SK-N-SH (cell line): ENCODE data around the gene ZNF747. TPM values are rescaled to one million over a fixed set of nuclear protein-coding genes. Genes with fewer than 3 reads are reported as not detected.

Source experiments
- CTCF ChIA-PET: fragments of 300-600, 350-600 bp; formaldehyde crosslinking; extraction: SDS; loops from one replicate; lab custom pipeline; 2021; lab: Yijun Ruan, JAX
- POLR2A ChIA-PET: fragments of 350-600 bp; sonication (Branson Sonifier 250); formaldehyde crosslinking; extraction: SDS; loops from one replicate; lab custom pipeline; 2020; ENCODE audit warnings: antibody characterized with exemption, inconsistent platforms; lab: Yijun Ruan, JAX
- DNase-seq: peaks from one replicate; pipeline ENCODE4 v3.0.0; 2012
- H2AFZ ChIP-seq: fragments of 200-600 bp; sonication (generic); 2 replicates; pipeline ENCODE4 v1.8.1; 2016; ENCODE audit warnings: antibody characterized with exemption, mild to moderate bottlenecking, low read depth
- H3F3A ChIP-seq: fragments of 200-600 bp; sonication (generic); replicated peaks from 2 replicates; pipeline ENCODE3; 2016; ENCODE audit warnings: antibody characterized with exemption, mild to moderate bottlenecking; ENCODE audit not compliant: insufficient read depth
- H3K27ac ChIP-seq, 2 experiments: fragments of 200-500 bp in 1 of 2; fragments of 200-600 bp in 1 of 2; sonication (Bioruptor generic) in 1 of 2; sonication (generic), shearing (Covaris generic) in 1 of 2; 2 replicates each; pipeline versions ENCODE4 v1.5.1 to v1.6.1; 2014 to 2016; ENCODE audit warnings: low read depth in 2 of 2, inconsistent platforms in 1 of 2, low read length in 1 of 2, mild to moderate bottlenecking in 1 of 2, mixed read lengths in 1 of 2
- H3K27me3 ChIP-seq: fragments of 200-600 bp; sonication (generic), shearing (Covaris generic); 2 replicates; pipeline ENCODE4 v1.6.1; 2016; ENCODE audit warnings: mixed run types; ENCODE audit not compliant: insufficient read depth
- H3K36me3 ChIP-seq, 2 experiments: fragments of 200-500 bp in 1 of 2; fragments of 200-600 bp in 1 of 2; sonication (Bioruptor generic) in 1 of 2; sonication (generic) in 1 of 2; replicated peaks in 1 of 2; 2 replicates each; pipeline versions ENCODE3 to v1.5.1; 2014 to 2016; ENCODE audit warnings: low read length in 1 of 2, mild to moderate bottlenecking in 1 of 2; ENCODE audit not compliant: insufficient read depth in 2 of 2, control insufficient read depth in 1 of 2
- H3K4me1 ChIP-seq, 2 experiments: fragments of 200-500 bp in 1 of 2; fragments of 200-600 bp in 1 of 2; sonication (Bioruptor generic) in 1 of 2; sonication (generic), shearing (Covaris generic) in 1 of 2; 2 replicates each; pipeline versions ENCODE4 v1.5.1 to v1.6.1; 2014 to 2016; ENCODE audit warnings: low read depth in 1 of 2, low read length in 1 of 2, mixed run types in 1 of 2; ENCODE audit not compliant: insufficient read depth in 2 of 2, control insufficient read depth in 1 of 2
- H3K4me2 ChIP-seq: fragments of 200-600 bp; sonication (generic), shearing (Covaris generic); 2 replicates; pipeline ENCODE4 v1.6.1; 2017; ENCODE audit warnings: mixed run types
- H3K4me3 ChIP-seq, 2 experiments: fragments of 200-500 bp in 1 of 2; fragments of 200-600 bp in 1 of 2; sonication (Bioruptor generic) in 1 of 2; sonication (generic), shearing (Covaris generic) in 1 of 2; 2 replicates each; pipeline versions ENCODE4 v1.5.1 to v1.8.1; 2014 to 2016; ENCODE audit warnings: low read depth in 2 of 2, inconsistent platforms in 1 of 2, low read length in 1 of 2, mild to moderate bottlenecking in 1 of 2, mixed read lengths in 1 of 2, moderate library complexity in 1 of 2
- H3K79me2 ChIP-seq: fragments of 200-600 bp; sonication (generic); 2 replicates; pipeline ENCODE4 v1.8.1; 2017; ENCODE audit warnings: mild to moderate bottlenecking; ENCODE audit not compliant: insufficient read depth
- H3K9ac ChIP-seq: fragments of 200-600 bp; sonication (generic); 2 replicates; pipeline ENCODE4 v1.6.1; 2017; ENCODE audit warnings: mixed run types
- H3K9me2 ChIP-seq: fragments of 200-600 bp; sonication (generic); 2 replicates; pipeline ENCODE4 v1.6.1; 2017; ENCODE audit warnings: mixed run types
- H3K9me3 ChIP-seq: fragments of 200-600 bp; sonication (generic); 2 replicates; pipeline ENCODE4 v1.6.1; 2017; ENCODE audit warnings: mixed run types, mild to moderate bottlenecking, moderate library complexity
- H4K20me1 ChIP-seq: fragments of 200-600 bp; sonication (generic); 2 replicates; pipeline ENCODE4 v1.6.1; 2017; ENCODE audit warnings: mild to moderate bottlenecking, mixed run types; ENCODE audit not compliant: insufficient read depth
- FOXJ3 ChIP-seq: sonication (generic); formaldehyde crosslinking; IDR thresholded peaks from 2 replicates; pipeline ENCODE4 v1.5.1; 2020; ENCODE audit warnings: mild to moderate bottlenecking, missing genetic modification reagents
- MXI1 ChIP-seq: IDR thresholded peaks from 2 replicates; pipeline ENCODE4 v1.6.1; 2012; ENCODE audit warnings: mild to moderate bottlenecking, low read depth, low read length, improper control_type of control experiment
- NFIC ChIP-seq: IDR thresholded peaks from 2 replicates; pipeline ENCODE4 v1.4.0; 2012; ENCODE audit warnings: borderline replicate concordance
- RCOR1 ChIP-seq: fragments of 150-350 bp; IDR thresholded peaks from 2 replicates; pipeline ENCODE4 v1.6.1; 2017; ENCODE audit warnings: antibody characterized with exemption, low read length
- TAF1 ChIP-seq: IDR thresholded peaks from 2 replicates; pipeline ENCODE4 v1.6.1; 2012; ENCODE audit warnings: low read depth, mild to moderate bottlenecking, low read length, moderate library complexity, borderline replicate concordance
- YY1 ChIP-seq: IDR thresholded peaks from 2 replicates; pipeline ENCODE4 v1.4.0; 2012; ENCODE audit warnings: low read depth, mild to moderate bottlenecking
- WGBS: methylation state at CpG from one replicate; pipeline ENCODE4 v1.1.6; 2017; ENCODE audit warnings: low lambda C conversion rate; 5-methylcytosine and 5-hydroxymethylcytosine counted together
- polyA plus RNA-seq, 3 experiments: library from polyadenylated mRNA; depleted of rRNA; stranded (reverse); fragments of >200 nt; gene quantifications; 2 replicates each; pipeline ENCODE4 v1.2.3, GENCODE V29; 2012
- TF ChIP-seq, protein P1 (sequence below): IDR thresholded peaks from 2 replicates; pipeline ENCODE4 v1.4.0; 2012; ENCODE audit warnings: low read depth, borderline replicate concordance
- TF ChIP-seq, protein P2 (sequence below): IDR thresholded peaks from 2 replicates; pipeline ENCODE4 v1.4.0; 2012; ENCODE audit warnings: low read depth, borderline replicate concordance
- TF ChIP-seq, protein P3 (sequence below): IDR thresholded peaks from 2 replicates; pipeline ENCODE4 v1.6.1; 2012; ENCODE audit warnings: mild to moderate bottlenecking, low read depth, low read length, moderate library complexity

ZNF747 gene
- polyA plus RNA-seq, 1 of the 3 experiments (the other 2 are of a cell fraction): 5.8 TPM

DNA sequence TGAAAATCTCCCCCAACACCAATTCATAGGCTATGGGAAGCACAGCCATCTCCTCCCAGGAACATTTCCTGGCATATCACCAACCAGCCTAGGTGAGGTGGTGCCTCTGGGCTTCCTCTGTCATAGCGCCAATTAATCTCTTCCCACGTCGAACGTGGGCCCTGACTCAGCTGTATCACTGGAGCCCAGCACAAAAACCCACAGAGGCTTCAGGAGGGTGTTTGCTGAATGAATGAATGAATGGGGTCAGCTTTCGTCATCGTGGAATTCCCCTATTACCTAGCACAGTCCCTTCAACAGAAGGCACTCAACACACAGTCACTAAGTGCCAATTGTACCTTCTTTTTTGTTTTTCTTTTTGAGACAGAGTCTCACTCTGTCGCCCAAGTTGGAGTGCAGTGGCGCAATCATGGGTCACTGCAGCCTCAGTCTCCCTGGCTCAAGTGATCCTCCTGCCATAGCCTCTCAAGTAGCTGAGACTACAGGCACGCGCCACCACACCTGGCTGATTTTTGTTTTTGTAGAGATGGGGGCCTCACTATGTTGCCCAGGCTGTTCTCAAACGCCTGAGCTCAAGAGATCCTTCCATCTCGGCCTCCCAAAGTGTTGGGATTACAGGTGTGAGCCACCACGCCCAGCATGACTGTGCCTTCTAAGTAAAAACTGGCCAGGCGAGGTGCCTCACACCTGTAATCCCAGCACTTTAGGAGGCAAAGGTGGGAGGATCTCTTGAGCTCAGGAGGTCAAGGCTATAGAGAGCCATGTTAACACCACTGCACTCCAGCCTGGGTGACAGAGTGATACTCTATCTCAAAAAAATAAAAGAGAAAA lies 32.7 kb upstream of the ZNF747 start:
- Histone ChIP-seq H3K27ac (no peak overlapping the region), H3K4me1 (peaks cover 2 to 11% of the 10 kb centered on the region in 2 experiments; a peak in 1 of 4 replicates), H3F3A (peaks cover 9% of the 10 kb centered on the region), H3K4me2 (no peak overlapping the region), H3K9me3 (no peaks in the 10 kb centered on the region), H3K4me3 (no peak overlapping the region), H3K79me2 (no peaks in the 10 kb centered on the region; the same call in 1 of the 2 replicates), H4K20me1 (no peaks in the 10 kb centered on the region), H3K36me3 (no peaks in the 10 kb centered on the region), H2AFZ (no peak overlapping the region), H3K27me3 (no peaks in the 10 kb centered on the region), H3K9me2 (no peaks in the 10 kb centered on the region), H3K9ac (no peak overlapping the region)
- TF ChIP-seq RCOR1 (no peak), FOXJ3 (CRISPR knock-in tag) (no peak), MXI1 (no peak)
- TF ChIP-seq, protein P1, sequence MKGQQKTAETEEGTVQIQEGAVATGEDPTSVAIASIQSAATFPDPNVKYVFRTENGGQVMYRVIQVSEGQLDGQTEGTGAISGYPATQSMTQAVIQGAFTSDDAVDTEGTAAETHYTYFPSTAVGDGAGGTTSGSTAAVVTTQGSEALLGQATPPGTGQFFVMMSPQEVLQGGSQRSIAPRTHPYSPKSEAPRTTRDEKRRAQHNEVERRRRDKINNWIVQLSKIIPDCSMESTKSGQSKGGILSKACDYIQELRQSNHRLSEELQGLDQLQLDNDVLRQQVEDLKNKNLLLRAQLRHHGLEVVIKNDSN: no peak
- TF ChIP-seq, protein P2, sequence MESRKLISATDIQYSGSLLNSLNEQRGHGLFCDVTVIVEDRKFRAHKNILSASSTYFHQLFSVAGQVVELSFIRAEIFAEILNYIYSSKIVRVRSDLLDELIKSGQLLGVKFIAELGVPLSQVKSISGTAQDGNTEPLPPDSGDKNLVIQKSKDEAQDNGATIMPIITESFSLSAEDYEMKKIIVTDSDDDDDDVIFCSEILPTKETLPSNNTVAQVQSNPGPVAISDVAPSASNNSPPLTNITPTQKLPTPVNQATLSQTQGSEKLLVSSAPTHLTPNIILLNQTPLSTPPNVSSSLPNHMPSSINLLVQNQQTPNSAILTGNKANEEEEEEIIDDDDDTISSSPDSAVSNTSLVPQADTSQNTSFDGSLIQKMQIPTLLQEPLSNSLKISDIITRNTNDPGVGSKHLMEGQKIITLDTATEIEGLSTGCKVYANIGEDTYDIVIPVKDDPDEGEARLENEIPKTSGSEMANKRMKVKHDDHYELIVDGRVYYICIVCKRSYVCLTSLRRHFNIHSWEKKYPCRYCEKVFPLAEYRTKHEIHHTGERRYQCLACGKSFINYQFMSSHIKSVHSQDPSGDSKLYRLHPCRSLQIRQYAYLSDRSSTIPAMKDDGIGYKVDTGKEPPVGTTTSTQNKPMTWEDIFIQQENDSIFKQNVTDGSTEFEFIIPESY: no peak
- TF ChIP-seq, protein P3, sequence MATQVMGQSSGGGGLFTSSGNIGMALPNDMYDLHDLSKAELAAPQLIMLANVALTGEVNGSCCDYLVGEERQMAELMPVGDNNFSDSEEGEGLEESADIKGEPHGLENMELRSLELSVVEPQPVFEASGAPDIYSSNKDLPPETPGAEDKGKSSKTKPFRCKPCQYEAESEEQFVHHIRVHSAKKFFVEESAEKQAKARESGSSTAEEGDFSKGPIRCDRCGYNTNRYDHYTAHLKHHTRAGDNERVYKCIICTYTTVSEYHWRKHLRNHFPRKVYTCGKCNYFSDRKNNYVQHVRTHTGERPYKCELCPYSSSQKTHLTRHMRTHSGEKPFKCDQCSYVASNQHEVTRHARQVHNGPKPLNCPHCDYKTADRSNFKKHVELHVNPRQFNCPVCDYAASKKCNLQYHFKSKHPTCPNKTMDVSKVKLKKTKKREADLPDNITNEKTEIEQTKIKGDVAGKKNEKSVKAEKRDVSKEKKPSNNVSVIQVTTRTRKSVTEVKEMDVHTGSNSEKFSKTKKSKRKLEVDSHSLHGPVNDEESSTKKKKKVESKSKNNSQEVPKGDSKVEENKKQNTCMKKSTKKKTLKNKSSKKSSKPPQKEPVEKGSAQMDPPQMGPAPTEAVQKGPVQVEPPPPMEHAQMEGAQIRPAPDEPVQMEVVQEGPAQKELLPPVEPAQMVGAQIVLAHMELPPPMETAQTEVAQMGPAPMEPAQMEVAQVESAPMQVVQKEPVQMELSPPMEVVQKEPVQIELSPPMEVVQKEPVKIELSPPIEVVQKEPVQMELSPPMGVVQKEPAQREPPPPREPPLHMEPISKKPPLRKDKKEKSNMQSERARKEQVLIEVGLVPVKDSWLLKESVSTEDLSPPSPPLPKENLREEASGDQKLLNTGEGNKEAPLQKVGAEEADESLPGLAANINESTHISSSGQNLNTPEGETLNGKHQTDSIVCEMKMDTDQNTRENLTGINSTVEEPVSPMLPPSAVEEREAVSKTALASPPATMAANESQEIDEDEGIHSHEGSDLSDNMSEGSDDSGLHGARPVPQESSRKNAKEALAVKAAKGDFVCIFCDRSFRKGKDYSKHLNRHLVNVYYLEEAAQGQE: no peak
- POLR2A ChIA-PET: interaction anchor here (1.2 kb wide), 1 partner anchor 9 kb away, joined by 4 read pairs; the partner anchor contains the start of gene ZNF764
- CTCF ChIA-PET: no interaction called here
- 78% methylated on average over 14 of the region's 14 CpGs for WGBS
- no peak for DNase-seq

DNA sequence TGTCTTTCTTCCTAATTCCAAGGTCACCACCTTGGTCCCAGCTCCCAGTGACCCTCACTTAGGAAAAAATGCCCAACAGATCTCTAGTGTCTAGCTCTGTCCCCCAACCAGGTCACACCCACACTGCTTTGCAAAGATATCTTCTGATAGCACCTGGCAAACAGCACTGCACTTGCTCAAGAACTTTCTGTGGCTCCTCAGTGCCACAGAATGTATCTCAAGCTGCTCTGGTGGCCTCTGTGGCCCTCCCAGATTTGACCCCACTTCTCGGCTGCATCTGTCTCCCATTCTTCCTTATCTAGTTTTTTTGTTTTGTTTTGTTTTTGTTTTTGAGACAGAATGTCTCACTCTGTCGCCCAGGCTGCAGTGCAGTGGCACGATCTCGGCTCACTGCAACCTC lies 31.9 kb upstream of the ZNF747 start:
- TF ChIP-seq, protein P3: no peak
- TF ChIP-seq, protein P1: no peak
- TF ChIP-seq NFIC (no peak), TAF1 (no peak), YY1 (no peak)
- TF ChIP-seq, protein P2: no peak
- no peak overlapping the region for H3K9ac ChIP-seq
- H3K4me2 ChIP-seq: no peak overlapping the region
- H3K36me3 ChIP-seq: no peaks in the 10 kb centered on the region
- 85% methylated on average over 4 of the region's 4 CpGs for WGBS
- CTCF ChIA-PET: interaction anchor here (1.1 to 1.8 kb wide), 4 partner anchors 15 to 136 kb away, joined by 3 to 7 read pairs (median 4); partner anchors contain the start of genes DCTPP1 and ZNF747
- POLR2A ChIA-PET: interaction anchor here (1.3 kb wide), 1 partner anchor 9 kb away, joined by 4 read pairs; no protein-coding TSS in a partner anchor
- no peak overlapping the region for H2AFZ ChIP-seq
- H3K4me3 ChIP-seq: no peak overlapping the region
- peaks cover 9% of the 10 kb centered on the region for H3F3A ChIP-seq
- H3K79me2 ChIP-seq: no peaks in the 10 kb centered on the region; the same call in 1 of the 2 replicates
- H3K9me2 ChIP-seq: no peaks in the 10 kb centered on the region
- H4K20me1 ChIP-seq: no peaks in the 10 kb centered on the region
- peaks cover 0 to 7% of the 10 kb centered on the region in 2 experiments; a peak in 1 of 4 replicates for H3K4me1 ChIP-seq
- no peak overlapping the region for H3K27ac ChIP-seq
- DNase-seq: no peak
- no peaks in the 10 kb centered on the region for H3K9me3 ChIP-seq
- H3K27me3 ChIP-seq: no peaks in the 10 kb centered on the region
